GM18519 (cell line): ENCODE results near the gene TMEM127.
A peak's percentile ranks its signal among the peaks of the same experiment; 100 is the strongest.

Source experiments
- ATAC-seq: cut with Tn5 transposase; IDR thresholded peaks from one replicate; pipeline ENCODE4 v1.9.1; 2021; ENCODE audit warnings: mild to moderate bottlenecking, moderate library complexity; ENCODE audit not compliant: unreplicated experiment, low FRiP score

The TMEM127 gene

GRCh38 chr2:96208143-96209010, 57.4 kb downstream of the TMEM127 start, which contains the start of gene STARD7:
Gene STARD7 (minus strand): TSS chr2:96208827. CDS start chr2:96208434, 393 bp downstream.
- peak; percentile 62 for ATAC-seq

GRCh38 chr2:96207774-96208142, 58.0 kb downstream of the TMEM127 start:
- no peak for ATAC-seq

GRCh38 chr2:96207073-96207773, 58.6 kb downstream of the TMEM127 start:
- no peak for ATAC-seq

GRCh38 chr2:96205888-96206287, 59.9 kb downstream of the TMEM127 start:
- ATAC-seq, result no peak

GRCh38 chr2:96204836-96205624, 60.8 kb downstream of the TMEM127 start:
- ATAC-seq, result no peak

- no peak for ATAC-seq
Observed at GRCh38 chr2:96203130-96204028, 62.4 kb downstream of the TMEM127 start.

GRCh38 chr2:96202152-96202854, 63.5 kb downstream of the TMEM127 start:
- ATAC-seq, result no peak

GRCh38 chr2:96201338-96201737, 64.5 kb downstream of the TMEM127 start:
- no peak for ATAC-seq

GRCh38 chr2:96198921-96199320, 66.9 kb downstream of the TMEM127 start:
- ATAC-seq, result no peak
